Suprapubic skin (tissue), 4 donors: ENCODE measurements around the gene MT4.

Source experiments
- CTCF ChIP-seq, 2 donors: fragments of 200-600 bp in 1 of 2; fragments of 450-650 bp in 1 of 2; sonication (generic) in 1 of 2; IDR thresholded peaks; one replicate each; pipeline ENCODE4 v1.5.1; 2016 to 2019; ENCODE audit warnings: antibody characterized with exemption in 2 of 2, mild to moderate bottlenecking in 1 of 2, moderate library complexity in 1 of 2
- EP300 ChIP-seq: sonication (generic); formaldehyde crosslinking; IDR thresholded peaks from one replicate; pipeline ENCODE4 v1.6.1; 2017; ENCODE audit warnings: antibody characterized with exemption
- POLR2A ChIP-seq, 2 donors: fragments of 450-650 bp; IDR thresholded peaks; one replicate each; pipeline ENCODE4 v1.6.1; 2017; ENCODE audit warnings: antibody characterized with exemption in 2 of 2, mild to moderate bottlenecking in 2 of 2, moderate library complexity in 2 of 2
- POLR2AphosphoS5 ChIP-seq, 3 donors: sonication (generic); formaldehyde crosslinking; IDR thresholded peaks; one replicate each; pipeline ENCODE4 v1.6.1; 2017; ENCODE audit warnings: antibody characterized with exemption in 3 of 3

- TF ChIP-seq CTCF (IDR thresholded peaks at IDR 0.05) = no peak
- TF ChIP-seq POLR2A (IDR thresholded peaks at IDR 0.05) = no peak
- TF ChIP-seq EP300 = no peak
- TF ChIP-seq POLR2AphosphoS5 (IDR thresholded peaks at IDR 0.05) = no peak
Measured at GRCh38 chr16:56584276-56584675, 19.4 kb downstream of the MT4 start.
